ENCODE results near the gene ZBTB7B.
"Not testable (repeated sequence)": the region's sequence is repeated elsewhere in the genome, so short reads cannot be mapped to it uniquely, and the experiment has no call there.

The ZBTB7B gene

DNA sequence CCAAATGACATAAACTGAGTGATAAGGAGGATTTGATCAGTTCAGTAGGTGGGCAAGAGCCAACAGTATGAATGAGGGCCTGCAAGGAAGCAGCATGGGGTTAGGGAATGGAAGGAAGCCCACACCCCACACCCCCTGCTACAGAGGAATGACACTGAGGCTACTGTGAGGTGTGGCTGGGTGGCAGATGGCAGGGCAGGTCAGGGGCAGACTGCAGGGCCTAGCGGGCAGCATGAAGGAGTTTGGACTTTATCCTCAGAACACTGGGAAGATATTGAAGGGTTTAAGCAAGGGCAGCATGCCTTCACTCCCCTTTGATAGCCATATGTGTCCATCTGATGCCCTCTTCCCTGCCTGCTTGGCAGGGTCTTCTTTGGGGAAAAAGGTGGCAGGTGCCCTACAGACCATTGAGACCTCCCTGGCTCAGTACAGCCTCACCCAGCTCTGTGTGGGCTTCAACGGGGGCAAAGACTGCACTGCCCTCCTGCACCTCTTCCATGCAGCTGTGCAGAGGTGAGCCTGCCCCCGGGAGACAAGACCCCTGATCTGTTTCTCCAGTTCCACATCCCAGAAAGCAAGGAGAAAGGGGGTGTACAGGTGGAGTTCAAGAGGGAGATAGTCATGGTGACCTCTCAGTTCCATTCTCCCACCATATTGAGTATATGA is 13.3 kb upstream of the ZBTB7B start:
- DNase-seq: no peak

DNA sequence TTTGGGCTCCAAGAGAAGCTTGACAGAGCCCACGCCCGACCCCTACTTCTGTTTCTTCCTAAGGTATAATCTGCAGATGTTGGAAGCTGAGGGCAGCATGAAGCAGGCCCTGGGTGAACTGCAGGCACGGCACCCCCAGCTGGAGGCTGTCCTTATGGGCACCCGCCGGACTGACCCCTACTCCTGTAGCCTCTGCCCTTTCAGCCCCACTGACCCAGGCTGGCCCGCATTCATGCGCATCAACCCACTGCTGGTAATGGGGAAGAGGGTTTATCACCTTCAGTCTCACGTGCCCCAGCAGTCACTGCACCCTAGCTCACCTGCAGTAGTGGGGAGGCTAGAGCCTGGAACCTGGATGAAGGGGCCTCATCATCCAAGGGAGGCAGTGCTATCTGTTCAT is 12.3 kb upstream of the ZBTB7B start:
- no peak for DNase-seq

DNA sequence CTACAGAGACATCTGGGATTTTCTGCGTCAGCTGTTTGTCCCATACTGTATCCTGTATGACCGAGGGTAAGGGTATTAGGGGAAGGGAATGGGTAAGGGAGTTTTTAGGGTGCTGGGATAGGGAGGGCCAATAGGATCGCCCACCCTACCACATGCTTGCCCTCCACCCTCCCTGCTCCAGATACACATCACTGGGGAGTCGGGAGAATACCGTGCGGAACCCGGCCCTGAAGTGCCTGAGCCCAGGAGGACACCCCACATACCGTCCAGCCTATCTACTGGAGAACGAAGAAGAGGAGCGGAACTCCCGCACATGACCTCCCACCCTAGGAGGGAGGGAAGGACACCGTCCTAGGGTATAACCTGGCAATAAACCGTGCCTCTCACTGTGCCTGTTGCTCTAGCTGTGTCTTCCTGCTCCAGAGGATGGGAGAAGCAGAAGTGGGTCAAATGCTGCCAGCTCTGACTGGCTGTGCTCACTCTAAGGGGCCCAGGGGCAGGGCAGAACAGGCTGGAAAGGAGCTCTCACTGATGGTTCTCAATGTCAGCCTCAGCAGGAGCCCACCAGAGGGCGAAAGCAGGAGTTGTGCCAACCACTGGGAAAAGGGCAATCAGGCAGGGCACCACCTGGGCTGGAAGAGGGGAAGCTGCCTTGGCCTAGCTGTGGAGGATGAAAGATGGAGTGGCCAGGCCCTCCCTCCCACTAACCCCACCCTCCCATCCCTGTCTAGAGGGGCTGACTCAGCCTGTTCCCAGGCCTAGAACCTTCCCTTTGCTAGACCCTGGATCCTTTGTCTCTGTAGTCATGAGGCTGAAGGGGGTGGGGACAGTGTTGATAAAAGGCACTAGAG is 9.7 kb upstream of the ZBTB7B start:
- DNase-seq: no peak

DNA sequence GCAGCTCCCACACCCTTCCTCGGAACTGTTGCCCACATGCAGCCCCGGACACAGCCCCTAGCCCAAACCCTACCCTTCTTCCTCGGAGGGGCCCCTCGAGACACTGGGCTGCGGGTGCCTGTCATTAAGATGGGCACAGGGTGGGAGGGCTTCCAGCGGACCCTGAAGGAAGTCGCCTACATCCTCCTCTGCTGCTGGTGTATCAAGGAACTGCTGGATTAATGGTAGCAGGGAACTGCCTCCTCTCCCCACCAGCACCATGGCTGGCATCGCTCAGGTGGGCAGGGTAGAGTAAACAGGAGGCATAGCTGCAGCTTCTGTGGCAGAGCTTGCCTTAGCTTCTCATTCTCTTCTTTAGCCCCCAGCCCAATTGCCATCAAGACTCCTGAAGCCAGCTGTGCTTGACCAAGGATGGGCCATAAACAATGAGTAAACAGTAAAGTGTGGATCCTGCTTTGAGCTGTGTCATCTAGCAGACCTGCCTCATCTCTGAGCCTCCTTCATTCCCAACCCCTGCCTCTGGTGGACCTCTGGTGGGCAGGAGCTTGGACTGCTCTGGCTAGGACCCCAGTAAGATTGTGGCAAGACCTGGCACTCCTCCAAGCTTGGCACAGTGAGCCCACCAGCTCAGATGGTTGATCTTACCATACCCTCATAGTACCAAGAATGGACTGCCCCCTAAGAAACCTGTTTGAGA is 8.9 kb upstream of the ZBTB7B start, which contains the start of gene LENEP:
TSS of gene LENEP (plus strand) at position 15 of the 697 bp plus-strand sequence. CDS start at position 37, 22 bp downstream.
- DNase-seq: no peak

DNA sequence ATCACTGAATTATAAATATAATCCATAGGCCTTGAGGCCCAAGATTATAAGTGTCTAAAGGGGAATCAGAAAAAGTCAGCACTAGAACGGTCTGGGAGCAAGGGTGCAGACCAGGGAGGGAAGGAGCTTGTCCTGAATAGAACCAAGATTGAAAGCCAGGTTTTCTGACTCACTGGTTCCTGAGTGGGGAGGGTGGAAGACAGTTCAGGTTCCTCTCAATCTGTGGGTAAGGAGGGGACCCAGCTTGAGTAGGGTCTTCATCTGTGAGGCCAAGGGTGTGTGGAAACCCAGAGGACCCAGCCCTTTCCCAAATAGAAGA is 8.4 kb upstream of the ZBTB7B start:
- no peak for DNase-seq

DNA sequence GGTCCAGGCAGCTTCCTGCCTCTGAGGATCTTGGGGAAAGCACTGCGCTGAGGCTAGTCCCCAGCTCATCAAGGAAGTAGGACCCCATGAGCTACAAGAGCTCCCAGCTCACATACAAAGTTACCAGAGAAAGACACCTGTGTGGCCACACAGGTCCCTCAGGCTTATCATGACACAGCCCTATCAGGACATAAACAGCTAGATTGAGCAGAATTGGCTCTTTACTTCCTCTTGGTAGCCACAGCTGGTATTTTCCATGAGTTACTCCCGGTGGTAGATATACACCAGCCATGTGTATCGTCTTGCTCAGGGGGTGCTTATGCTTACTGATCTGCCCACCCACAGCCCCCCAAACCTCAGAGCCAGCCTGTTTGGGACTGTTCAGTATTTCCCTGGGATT is 8.0 kb upstream of the ZBTB7B start:
- no peak for DNase-seq

DNA sequence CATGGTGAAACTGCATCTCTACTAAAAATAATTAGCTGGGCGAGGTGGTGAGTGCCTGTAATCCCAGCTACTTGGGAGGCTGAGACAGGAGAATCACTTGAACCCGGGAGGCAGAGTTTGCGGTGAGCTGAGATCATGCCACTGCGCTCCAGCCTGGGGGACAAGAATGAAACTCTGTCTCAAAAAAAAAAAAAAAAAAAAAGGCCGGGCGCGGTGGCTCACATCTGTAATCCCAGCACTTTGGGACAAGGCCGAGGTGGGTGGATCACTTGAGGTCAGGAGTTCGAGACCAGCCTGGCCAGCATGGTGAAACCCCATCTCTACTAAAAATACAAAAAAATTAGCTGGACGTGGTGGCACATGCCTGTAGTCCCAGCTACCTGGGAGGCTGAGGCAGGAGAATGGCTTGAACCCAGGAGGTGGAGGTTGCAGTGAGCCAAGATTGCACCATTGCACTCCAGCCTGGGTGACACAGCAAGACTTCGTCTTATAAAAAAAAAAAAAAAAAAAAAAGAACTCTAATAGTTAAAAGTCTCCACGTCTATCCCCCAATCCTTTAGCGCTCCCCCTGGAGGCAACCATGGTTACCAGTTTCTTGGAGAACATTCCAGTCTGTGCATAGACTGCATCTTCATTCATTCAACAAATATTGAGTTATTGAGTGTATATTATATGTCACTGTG is 7.2 kb upstream of the ZBTB7B start:
- not testable (repeated sequence) for DNase-seq

DNA sequence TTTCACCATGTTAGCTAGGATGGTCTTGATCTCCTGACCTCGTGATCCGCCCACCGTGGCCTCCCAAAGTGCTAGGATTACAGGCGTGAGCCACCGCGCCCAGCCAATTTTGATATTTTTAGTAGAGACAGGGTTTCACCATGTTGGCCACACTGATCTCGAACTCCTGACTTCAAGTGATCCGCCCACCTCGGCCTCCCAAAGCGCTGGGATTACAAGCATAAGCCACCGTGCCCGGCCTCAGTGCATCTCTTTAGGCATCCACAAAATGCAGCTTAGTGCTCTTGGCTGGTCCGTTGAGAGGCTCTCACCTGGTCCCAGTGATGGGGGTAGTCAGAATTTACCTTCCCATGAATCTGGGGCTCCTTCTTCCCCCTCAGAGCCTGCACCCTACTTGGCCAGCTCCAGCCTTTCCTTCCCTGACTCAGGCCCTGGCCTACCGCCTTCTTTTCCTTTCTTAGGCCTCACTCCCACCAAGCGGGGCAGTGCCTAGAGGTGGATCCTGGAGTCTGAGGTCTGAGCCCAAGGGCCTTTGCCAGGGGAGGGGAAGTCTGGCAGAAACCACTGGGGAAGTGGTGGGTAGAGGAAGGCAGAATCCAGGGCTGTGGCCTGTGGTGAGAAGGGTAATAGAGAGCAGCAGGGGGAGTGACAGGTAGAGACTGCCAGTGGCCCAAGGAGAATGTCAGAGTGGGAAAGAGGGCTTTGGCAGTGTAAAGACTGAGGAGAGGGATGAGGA is 5.5 kb upstream of the ZBTB7B start:
- no peak for DNase-seq

DNA sequence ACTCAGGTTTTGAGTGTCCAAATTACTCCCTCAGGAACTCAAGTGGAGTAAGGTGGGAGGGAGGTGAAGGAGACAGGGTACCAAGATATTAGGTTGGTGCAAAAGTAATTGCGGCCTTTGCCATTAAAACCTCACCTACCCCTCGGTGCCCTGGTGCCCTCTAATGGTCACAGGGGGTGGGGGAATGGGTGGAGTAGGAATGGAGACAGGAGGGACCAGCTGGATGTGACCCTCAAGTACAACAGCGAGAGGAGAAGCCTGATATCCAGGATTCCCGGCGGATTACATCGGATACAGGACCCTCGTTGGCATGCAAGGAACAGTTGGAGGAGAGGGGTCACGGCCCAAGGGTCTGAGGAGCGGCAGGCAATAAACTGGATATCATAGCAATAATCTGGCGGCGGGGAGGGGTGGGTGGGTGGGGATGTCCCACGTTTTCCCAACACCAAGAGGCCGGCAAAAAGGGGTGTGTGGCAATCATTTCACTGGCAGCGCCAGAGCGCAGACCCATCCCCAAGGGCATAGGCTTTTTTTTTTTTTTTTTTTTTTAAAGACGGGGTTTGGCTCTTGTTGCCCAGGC is 4.3 kb upstream of the ZBTB7B start:
- DNase-seq: no peak

DNA sequence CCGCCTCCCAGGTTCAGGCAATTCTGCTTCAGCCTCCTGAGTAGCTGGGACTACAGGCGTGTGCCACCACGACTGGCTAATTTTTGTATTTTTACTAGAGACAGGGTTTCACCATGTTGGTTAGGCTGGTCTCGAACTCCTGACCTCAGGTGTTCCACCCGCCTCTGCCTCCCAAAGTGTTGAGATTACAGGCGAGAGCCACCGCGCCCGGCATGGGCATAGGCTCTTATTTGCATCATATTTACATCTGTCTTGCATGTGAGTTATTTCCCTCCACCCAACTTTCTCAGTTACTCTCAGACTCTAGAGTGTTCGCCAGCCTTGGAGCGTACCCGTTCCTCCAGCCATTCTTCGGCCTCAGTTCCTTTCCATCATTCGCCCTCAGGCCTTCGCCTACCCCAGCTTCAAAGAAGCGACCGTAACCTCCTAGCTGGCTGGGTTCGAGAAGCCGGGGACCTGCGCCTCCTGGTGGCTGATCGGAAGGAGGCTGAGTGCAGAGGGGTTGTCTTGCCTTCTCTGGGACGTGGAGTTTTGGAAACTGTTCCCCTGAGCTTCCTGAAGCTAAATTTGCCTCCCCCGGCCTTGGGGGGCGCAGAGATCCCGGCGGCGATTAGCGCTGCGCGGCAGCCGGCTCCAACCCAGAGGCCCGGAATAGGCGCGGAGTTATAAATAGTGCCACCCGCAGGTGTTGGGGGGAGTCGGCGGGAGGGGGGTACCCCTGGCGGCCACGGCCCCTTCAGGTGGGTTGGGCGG is 3.6 kb upstream of the ZBTB7B start:
- DNase-seq: peak; percentile 85

DNA sequence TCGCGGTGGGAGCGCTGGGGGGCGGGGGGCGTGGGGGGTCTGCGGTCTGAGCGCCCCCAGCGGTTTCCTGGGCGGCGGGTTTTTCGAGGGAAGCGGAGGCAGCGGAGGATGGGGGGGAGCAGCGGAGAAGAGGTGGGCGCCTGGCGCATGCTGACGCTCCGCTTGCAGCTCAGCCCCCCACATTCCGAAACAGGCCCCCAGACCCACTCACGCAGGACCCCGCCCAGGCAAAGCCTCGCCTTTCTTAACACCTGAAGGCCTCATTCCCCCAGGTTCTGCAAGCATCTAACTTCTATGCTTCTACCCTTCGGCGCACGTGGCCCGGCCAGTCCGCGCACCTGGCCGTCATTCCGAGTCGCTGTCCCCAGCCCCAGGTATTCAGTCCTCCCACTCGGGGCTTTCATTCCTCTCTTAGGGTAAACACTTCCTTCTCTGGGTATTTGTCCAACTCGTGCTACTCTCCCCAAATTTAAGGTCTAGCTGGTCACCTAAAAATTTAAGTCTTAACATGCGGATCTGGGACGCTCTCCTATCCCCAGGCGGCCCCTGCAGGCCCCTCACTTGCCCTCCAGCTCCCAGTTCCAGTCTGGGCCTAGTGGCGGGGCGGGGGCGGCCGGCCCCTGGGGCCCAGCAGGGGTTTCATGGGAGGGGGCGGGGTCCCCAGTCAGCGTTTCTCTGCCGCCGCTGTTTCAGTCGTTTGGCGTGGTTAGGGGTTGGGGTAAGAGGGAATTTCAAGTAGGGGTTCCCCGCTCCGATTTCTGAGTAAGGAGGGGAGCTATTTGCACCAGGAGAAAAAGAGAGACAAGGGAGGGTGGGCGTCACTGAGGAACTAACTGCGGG is 2.8 kb upstream of the ZBTB7B start:
- DNase-seq: no peak

DNA sequence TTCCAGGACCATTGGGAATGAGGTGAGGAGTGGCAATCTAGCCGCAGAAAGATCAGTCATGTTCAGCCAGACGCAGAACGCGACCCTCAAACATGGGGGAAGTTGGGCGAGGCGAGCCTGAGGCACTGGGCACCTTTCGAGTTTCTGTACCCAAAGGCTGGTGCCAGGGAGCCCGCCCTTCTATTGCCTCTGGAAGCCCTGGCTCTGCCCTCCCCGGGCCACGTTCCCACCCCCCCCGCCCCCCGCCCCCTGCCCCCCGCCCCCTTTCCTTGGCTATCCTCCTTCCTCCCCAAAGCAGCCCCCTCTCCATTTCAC is 2.2 kb upstream of the ZBTB7B start:
- no peak for DNase-seq

DNA sequence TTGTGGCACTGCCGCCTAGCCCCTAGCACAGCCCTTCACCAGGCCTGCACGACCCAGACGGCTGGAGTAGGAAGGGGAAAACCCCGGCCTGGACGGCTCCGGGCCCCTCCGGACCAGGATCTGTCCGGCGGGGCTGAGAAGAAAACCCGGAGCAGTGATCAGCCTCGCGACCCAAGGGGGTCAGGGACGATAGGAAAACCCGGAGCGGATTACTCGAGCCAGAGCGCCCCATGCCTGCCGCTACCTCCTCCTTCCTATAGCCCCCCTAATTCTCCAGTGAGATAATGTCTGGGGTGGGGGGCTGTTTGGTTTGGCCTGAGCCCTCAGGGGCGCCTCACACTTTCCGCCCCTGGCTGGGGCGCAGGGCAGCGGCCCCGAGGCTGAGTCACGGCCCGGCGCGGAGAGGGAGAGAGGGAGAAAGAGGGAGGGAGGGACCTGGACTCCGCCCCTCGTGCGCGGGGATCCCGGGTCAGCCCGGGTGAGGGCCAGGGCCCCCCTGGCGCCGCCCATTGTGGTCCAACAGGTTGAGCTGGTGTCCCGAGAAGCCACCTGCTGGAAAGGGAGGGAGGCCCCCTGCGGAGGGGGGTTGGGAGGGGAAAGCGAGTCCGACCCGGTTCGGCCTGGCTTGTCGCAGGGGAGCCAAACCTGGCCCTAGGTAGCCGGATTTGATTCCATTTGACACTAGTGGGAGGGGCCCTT is 1.7 kb upstream of the ZBTB7B start:
- peak; percentile 91 for DNase-seq

DNA sequence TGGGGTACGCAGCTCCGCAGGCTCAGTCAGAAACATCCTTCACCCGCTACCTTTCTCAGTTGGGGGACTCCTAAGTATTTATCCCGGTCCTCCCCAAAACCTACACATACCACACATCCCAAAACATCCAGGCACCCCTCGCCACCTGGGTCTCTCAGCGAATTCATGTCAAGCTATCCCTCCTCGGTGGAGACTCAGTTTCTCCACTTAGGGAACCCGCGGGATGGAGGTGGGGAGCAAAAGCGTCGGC is 1.3 kb upstream of the ZBTB7B start:
- DNase-seq: no peak

DNA sequence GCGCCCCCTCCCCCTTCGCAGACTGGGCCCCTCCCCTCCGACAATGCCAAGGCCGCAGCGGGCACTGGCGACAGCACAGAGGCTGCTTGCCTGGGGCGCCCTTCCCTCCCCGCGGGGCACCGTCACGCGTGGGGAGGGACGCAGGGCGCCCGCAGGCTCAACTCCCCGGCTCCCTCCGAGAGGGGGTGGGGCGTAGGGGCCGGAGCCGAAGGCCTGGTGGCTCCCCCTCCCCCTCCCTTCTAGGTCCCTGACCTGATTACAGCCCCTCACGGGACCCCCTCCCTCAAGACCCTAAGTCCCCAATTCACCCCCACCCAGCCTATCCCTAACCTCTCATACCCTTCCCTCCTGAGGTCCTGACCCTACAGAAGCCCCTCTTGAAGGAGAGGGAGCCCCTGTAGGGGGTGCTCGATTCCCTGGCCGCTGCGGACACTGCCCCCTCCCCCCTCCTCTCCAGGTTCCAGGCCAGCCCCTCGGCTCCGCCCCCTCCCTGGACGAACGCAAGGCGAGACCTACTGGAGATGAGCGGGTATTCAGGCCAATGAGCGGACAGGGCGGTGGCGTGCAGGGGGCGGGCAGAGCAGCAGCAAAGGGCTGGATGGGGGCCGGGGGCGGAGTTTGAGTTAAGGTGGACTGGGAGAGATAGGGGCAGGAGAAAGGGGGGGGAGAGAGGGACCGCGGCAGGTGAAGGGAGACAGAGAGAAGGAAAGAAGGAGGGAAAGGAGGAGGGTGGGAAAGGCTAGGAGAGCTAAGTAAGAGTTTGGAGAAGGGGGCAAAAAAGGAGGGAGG is 733 bp upstream of the ZBTB7B start:
- peak; percentile 100 for DNase-seq

DNA sequence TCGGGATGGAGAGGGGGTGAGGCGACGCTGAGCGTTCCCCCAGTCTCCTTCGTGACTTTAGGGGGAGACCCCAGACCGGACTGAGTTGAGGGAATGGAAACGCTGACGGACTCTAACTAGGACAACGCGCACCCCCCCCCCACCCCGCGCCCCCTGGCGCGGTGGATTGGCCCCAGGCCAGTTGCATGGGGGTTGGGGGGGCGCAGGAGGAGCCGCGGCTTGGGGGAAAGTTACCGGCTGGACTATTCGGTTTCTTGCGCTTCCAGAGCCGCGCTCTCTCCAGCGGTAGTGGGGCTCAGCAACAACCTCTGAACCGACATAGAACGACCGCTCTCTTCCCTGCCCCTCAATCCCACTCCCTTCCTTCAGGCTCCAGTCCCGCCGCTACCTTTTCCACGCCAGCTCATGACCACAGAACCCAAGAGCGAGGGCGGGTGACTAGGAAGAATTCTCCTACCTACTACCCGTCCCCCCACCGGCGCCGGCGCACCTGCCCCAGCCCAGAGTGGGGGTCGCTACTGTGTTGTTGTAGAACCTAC is 694 bp downstream of the ZBTB7B start:
- peak; percentile 69 for DNase-seq

DNA sequence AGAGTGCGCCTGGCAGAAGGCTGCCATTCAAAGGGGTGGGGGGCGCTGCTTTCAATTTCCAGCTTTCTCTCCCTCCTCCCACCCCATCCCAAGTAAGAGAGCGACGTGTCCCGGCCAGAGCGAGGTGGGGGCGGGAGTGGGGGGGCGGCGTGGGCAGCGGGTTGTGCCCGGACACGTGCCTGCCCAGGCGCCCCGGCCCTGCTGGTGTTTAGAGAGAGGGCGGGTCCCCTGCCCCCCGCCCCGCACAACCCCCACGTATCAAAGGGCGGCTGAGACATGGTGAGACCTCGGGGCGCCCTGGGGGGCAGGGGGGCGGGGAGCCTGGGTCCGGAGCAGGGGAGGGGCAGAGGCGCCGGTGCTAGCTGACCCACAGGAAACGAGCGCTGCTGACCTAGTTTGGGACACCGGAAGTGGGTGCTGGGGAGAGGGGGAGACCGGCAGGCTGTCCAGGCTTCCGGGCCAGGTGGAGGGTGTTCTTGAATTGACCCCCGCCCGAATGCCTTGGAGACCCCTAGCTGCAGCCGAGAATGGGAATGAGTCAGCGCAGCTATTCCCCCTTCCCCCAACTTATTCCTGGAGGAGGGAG is 1.3 kb downstream of the ZBTB7B start:
- DNase-seq: no peak

DNA sequence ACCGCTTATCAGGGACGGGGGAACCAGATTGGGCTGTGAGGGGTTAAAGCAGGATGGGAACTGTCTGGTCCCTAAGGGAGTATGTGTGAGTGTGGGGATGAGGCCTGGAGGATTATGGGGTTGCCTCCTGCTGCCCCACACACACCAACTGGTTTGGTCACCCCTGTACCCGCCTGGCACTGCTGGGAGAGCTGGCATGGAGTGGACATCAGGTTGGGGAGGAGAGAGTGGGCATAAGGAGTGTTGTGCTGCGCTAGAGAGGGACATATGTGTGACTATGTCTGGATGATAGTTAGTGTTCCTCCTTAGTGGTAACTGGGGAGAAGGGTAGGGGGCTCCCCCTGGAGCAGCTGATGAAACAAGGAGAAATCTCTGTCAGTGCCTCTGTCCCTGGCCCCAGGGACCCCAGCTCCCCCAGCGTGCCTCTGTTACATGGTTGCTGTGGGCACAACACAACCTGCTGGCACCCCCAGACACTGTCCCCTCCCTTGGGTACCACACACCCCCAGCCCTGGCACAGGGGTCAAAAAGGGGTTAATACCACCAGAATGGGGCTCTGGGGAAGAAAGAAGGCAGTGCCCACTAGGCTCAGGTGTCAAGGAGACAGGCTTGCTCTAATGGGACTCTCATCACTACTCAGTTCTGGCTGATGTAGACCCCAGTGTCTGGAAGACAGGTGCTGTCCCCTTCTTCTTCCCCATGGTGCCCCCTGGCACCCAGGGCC is 1.9 kb downstream of the ZBTB7B start:
- DNase-seq: no peak

All from right forelimb (tissue), 1 donor.